Aorta (tissue), 5 donors: ENCODE results near the gene TRIM45. TPM values are rescaled to one million over a fixed set of nuclear protein-coding genes. Genes with fewer than 3 reads are reported as not detected.
"Not testable (repeated sequence)": the region's sequence is repeated elsewhere in the genome, so short reads cannot be mapped to it uniquely, and the experiment has no call there.

Experiments used
- ATAC-seq: fragments of 200-7000 bp; cut with Tn5 transposase; one replicate; pipeline ENCODE4 v1.9.1; 2022; ENCODE audit warnings: moderate library complexity; ENCODE audit not compliant: low FRiP score
- DNase-seq, 2 donors: peaks; one replicate each; pipeline ENCODE4 v3.0.0-alpha.2; 2020
- H3K27ac ChIP-seq, 2 donors: one replicate each; pipeline ENCODE4 v1.5.1; 2013; ENCODE audit warnings: low read length in 2 of 2, mild to moderate bottlenecking in 2 of 2, moderate library complexity in 2 of 2, control low read depth in 1 of 2, inconsistent platforms in 1 of 2, low read depth in 1 of 2
- H3K27me3 ChIP-seq, 2 donors: one replicate each; pipeline ENCODE4 v1.6.1; 2013; ENCODE audit warnings: control low read depth in 1 of 2, low read length in 1 of 2, mild to moderate bottlenecking in 1 of 2, moderate library complexity in 1 of 2; ENCODE audit not compliant: insufficient read depth in 2 of 2, control insufficient read depth in 1 of 2
- H3K36me3 ChIP-seq, 2 donors: one replicate each; pipeline ENCODE4 v1.6.1; 2013; ENCODE audit warnings: control low read depth in 1 of 2, low read length in 1 of 2, mild to moderate bottlenecking in 1 of 2; ENCODE audit not compliant: insufficient read depth in 2 of 2, control insufficient read depth in 1 of 2
- H3K4me1 ChIP-seq, 2 donors: one replicate each; pipeline ENCODE4 v1.6.1; 2013; ENCODE audit warnings: low read length in 2 of 2, control low read depth in 1 of 2, mild to moderate bottlenecking in 1 of 2, moderate library complexity in 1 of 2; ENCODE audit not compliant: insufficient read depth in 2 of 2, control insufficient read depth in 1 of 2
- H3K4me3 ChIP-seq, 2 donors: one replicate each; pipeline ENCODE4 v1.5.1; 2013; ENCODE audit warnings: low read length in 2 of 2, control low read depth in 1 of 2, mild to moderate bottlenecking in 1 of 2
- H3K9me3 ChIP-seq: one replicate; pipeline ENCODE4 v1.6.1; 2013; ENCODE audit warnings: mild to moderate bottlenecking, low read length; ENCODE audit not compliant: control insufficient read depth
- WGBS, 2 donors: extraction: QIAGEN DNeasy Blood & Tissue Kit; methylation state at CpG; one replicate each; pipeline ENCODE4 v1.1.7; 2013; 5-methylcytosine and 5-hydroxymethylcytosine counted together
- intact Hi-C, 2 donors: fragments of 100-400 bp; cut with DNase I; formaldehyde crosslinking; loops; one replicate each; pipeline versions ENCODE4 v1.14.2 to v1.15.0; 2022
- long read RNA-seq, 2 donors: library from polyadenylated mRNA; unstranded; transcript quantifications; one replicate each; pipeline ENCODE4 v2.0.0, GENCODE V29; 2020 to 2021
- polyA plus RNA-seq, 2 donors: library from polyadenylated mRNA; stranded (reverse); fragments of 200-250 nt; gene quantifications; one replicate each; pipeline ENCODE4 v1.2.3, GENCODE V29; 2013
- total RNA-seq, 2 donors: library from RNA; stranded (reverse); fragmentation: NEBNext Ultra II Directional; extraction: Animal tissue kit (Norgen Biotek cat#: 25700); gene quantifications; one replicate each; pipeline ENCODE4 v1.2.1, GENCODE V29; 2021
- donor health status: healthy with polysubstance abuse.
- donor health status: Bipolar disorder and iron deficiency.
- donor health status: DM: no; HTN: no; CAD: no.
- donor health status: DM: no; HTN: no; CAD: no.
- donor health status: DM: yes; HTN: yes; CAD: no.

TRIM45 gene, protein sequence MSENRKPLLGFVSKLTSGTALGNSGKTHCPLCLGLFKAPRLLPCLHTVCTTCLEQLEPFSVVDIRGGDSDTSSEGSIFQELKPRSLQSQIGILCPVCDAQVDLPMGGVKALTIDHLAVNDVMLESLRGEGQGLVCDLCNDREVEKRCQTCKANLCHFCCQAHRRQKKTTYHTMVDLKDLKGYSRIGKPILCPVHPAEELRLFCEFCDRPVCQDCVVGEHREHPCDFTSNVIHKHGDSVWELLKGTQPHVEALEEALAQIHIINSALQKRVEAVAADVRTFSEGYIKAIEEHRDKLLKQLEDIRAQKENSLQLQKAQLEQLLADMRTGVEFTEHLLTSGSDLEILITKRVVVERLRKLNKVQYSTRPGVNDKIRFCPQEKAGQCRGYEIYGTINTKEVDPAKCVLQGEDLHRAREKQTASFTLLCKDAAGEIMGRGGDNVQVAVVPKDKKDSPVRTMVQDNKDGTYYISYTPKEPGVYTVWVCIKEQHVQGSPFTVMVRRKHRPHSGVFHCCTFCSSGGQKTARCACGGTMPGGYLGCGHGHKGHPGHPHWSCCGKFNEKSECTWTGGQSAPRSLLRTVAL
- total RNA-seq (1 to 10 TPM; 2.5 to 5.0 TPM), polyA plus RNA-seq (10 to 100 TPM in 1 of 2 donors, under 1 TPM in 1; 0.25 to 23.9 TPM)
- long read RNA-seq, donor 1, partial matches to known transcripts: 0 of 7 reads
- long read RNA-seq, donor 1, other reads (novel, unspliced or antisense): 6 of 7 reads
- long read RNA-seq, donor 2, partial matches to known transcripts: 0 of 2 reads
- long read RNA-seq, donor 2, other reads (novel, unspliced or antisense): 2 of 2 reads

DNA sequence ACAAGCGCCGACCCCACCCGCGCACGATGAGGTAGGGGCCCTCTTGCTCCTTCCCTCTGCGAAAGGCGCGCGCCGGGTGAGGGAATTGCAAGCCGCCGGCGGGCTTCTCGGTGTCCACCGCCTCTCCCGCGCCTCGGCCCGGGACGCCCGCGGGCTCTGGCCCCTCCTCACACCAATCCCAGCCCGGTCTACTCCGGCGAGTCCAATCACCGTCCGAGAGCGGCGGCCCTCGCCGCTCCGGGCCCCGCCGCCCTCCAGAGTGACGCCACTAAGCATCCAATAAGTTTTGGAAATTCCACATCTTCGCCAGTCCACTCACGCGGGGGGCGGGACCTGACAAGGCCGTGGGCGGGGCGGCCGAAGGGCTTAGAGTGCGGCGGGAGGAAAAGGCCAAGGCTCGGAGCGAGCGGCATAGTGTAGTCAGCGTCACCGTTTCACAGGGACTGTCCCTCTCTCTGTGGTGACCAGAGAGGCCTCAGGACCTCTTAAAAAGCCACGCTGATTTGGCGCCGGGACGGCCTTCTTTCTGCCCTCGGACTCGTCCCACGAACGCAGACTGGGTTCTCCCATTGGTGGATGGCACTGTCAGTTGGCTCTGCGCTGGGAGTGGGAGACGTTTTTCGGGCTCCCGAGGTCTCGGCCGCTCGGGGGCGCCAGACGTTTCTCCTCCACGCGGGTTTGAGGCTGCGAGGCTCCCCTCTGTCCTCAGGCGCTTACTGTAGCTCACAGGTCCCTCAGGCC is at the start of gene TRIM45:
Gene TRIM45, minus strand, starts transcription at position 161 of the 741 bp plus-strand sequence. CDS start 548 bp downstream, outside the sequence.
- peak within 1 kb of the TSS; percentile 48 to 65 for H3K4me3 ChIP-seq
- peak within 1 kb of the TSS in 1 of 2 donors; percentile 78 for H3K27ac ChIP-seq
- H3K36me3 ChIP-seq: no peaks in the 10 kb centered on the region
- H3K4me1 ChIP-seq: no peaks in the 10 kb centered on the region
- H3K27me3 ChIP-seq: no peaks in the 10 kb centered on the region
- 0 to 1% methylated on average over 65 to 71 of the region's 71 CpGs for WGBS, 2 donors
- H3K9me3 ChIP-seq: no peaks in the 10 kb centered on the region
- ATAC-seq: peak; percentile 98
- peak; percentile 98 to 99 for DNase-seq
- intact Hi-C loops: loop anchor here (2.0 to 10.0 kb wide), 4 partner anchors 23 to 547 kb away; partner anchors contain the start of genes CD58 (in 1 of the 2) and TENT5C (in 1 of the 2)

DNA sequence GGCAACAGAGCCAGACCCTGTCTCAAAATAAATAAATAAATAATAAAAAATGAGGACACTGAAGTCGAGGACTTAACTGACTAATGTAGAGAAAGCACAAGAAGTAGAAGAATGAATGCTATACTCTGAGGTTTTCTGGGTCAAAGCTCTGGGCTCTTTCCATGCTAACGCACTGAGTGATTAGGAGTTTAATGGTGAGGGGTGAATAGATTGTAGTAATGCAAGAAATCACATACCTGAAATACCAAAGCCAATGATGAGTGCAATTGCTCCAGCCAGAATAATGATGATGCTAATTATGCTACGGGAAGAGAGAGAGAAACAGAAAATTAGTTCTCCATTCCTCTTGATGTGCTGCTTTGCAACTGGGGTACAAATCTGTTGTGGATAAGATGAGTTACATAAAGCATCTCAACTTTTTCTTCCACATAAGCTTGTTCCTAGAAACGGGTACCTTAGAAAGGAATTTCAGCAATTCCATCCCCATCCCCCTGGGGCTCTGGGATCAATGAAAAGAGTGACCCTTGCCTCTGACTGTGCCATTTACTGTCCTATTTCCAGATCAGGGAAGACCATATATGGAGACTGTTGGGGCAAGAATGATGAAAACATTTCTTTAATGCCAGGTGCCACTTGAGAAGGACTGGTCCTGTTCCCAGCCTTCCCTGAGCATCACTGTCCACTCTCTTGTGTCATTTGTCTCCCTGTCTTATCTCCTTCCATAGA is 48.5 kb upstream of the TRIM45 start:
- Histone ChIP-seq H3K36me3 (no peaks in the 10 kb centered on the region), H3K4me3 (no peak overlapping the region), H3K9me3 (no peaks in the 10 kb centered on the region), H3K27ac (no peak overlapping the region), H3K4me1 (no peaks in the 10 kb centered on the region), H3K27me3 (no peaks in the 10 kb centered on the region)
- no peak for ATAC-seq
- WGBS, 2 donors: 46 to 67% methylated on average over 4 of the region's 4 CpGs
- intact Hi-C loops: no loop called here
- DNase-seq: no peak

DNA sequence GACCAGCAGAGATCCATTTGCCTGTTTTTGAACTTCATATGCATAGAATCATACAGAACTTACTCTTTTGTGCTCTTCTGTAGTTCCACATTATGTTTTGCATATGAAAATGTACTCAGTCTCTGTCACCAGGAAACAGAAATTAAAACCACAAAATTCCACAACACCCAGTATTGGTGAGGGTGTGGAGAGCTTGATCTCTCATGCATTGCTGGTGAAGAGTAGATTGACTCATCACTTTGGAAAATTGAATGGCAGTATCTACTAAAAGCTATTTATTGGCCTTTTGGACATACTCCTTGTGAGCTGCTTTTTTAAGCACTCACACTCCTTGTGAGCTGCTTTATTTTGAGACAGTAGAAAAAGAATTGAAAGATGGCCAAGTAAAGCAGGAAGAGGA is 45.9 kb upstream of the TRIM45 start:
- no peak for ATAC-seq

DNA sequence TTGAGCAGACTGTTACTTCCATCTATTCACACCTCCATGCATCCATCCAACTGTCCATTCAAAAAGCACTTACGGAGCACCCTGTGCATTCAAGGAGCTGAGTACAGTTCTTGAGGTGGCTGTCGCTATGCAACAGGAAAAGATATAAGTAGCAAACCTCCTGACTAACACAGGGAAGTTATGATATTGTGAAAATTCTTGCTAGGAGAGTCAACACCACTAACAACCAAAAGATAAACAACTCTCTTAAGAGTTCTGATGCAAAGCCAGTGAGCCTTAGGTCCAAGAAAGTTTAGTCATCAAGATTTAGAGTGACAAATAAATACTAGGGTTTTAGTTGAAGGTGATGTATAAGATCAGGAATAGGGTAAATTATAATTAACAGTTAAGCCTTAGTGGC is 44.5 kb upstream of the TRIM45 start:
- intact Hi-C loops: no loop called here
- H3K27me3 ChIP-seq: no peaks in the 10 kb centered on the region
- H3K9me3 ChIP-seq: no peaks in the 10 kb centered on the region
- H3K36me3 ChIP-seq: no peaks in the 10 kb centered on the region
- WGBS, 2 donors: 96 to 100% methylated on average over 2 of the region's 2 CpGs
- DNase-seq (no peak), ATAC-seq (no peak)
- H3K4me3 ChIP-seq: no peak overlapping the region
- H3K4me1 ChIP-seq: no peaks in the 10 kb centered on the region
- H3K27ac ChIP-seq: no peak overlapping the region

More for the DNA sequence above, 45.9 kb upstream of the TRIM45 start:
- no peak for DNase-seq
- H3K9me3 ChIP-seq: no peaks in the 10 kb centered on the region
- H3K27me3 ChIP-seq: no peaks in the 10 kb centered on the region
- no peaks in the 10 kb centered on the region for H3K4me1 ChIP-seq
- H3K4me3 ChIP-seq: no peak overlapping the region
- no peaks in the 10 kb centered on the region for H3K36me3 ChIP-seq
- H3K27ac ChIP-seq: no peak overlapping the region
- intact Hi-C loops: no loop called here

DNA sequence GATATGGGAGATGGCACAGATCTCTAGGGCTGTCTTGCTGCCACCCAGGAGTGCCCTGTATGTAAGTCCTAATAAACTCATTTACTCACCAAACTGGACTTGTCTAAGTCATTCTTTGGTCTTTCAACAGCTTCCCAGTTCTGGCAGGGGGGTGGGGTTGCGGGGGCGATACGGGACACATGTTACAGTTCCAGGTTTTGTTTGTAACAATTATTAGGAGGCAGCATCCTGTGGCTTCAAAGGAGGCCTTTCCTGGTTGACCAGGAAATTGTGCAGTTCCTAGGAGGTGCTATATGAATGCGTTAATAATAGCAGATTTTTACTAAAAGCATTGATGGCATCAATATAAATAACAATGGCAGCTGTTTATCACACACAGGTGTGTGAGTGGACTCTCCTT is 42.7 kb upstream of the TRIM45 start:
- whole genome bisulfite sequencing, 2 donors: 88 to 90% methylated on average over 4 of the region's 4 CpGs
- ATAC-seq: no peak
- intact Hi-C loops: no loop called here

DNA sequence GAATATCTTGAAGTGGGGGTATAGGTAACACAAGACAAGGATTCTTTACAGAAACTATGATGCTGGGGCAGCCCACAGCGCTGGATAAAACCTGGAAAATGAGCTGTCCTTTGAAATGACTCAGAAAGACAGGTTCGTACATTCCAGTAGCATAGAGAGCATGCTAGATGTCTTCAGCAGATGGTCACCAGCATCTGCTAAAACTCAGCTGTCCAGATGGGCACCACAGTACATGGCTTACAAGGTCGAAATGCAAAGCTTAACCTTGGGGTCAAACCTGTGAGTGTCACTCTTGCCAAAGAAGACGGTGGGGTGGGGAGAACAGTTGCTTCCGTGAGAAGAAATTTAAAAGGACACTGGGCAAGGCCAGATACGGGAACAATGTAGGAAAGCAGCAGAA is 41.3 kb upstream of the TRIM45 start:
- H3K9me3 ChIP-seq: no peaks in the 10 kb centered on the region
- ATAC-seq (no peak), DNase-seq (no peak)
- intact Hi-C loops: no loop called here
- no peaks in the 10 kb centered on the region for H3K36me3 ChIP-seq
- no peaks in the 10 kb centered on the region for H3K4me1 ChIP-seq
- H3K27me3 ChIP-seq: no peaks in the 10 kb centered on the region
- H3K4me3 ChIP-seq: no peak overlapping the region
- no peak overlapping the region for H3K27ac ChIP-seq
- WGBS, 2 donors: 69 to 78% methylated on average over 6 of the region's 6 CpGs

More for the DNA sequence above, 42.7 kb upstream of the TRIM45 start:
- no peak for DNase-seq
- Histone ChIP-seq H3K9me3 (no peaks in the 10 kb centered on the region), H3K27me3 (no peaks in the 10 kb centered on the region), H3K4me3 (no peak overlapping the region), H3K36me3 (no peaks in the 10 kb centered on the region), H3K27ac (no peak overlapping the region), H3K4me1 (no peaks in the 10 kb centered on the region)

DNA sequence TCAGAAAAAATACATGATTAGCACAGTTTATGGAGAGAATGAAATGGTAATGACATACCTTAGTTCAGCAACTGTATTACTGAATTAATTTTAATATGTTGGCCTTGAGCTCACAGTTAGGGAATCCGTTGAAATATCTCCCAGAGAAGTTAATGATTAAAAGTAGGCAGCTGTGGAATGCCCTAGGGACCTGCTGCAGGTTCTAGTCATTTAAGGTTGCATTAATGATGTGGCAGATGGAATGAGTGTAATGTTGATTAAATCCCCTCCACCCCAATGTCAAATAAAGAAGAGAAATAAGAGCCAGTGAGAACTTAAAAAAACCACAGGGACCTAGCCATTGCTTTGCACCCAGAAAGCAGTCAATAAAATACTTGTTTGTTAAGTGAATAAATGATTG is 40.3 kb upstream of the TRIM45 start:
- Histone ChIP-seq H3K27me3 (no peaks in the 10 kb centered on the region), H3K36me3 (no peaks in the 10 kb centered on the region), H3K9me3 (no peaks in the 10 kb centered on the region), H3K4me3 (no peak overlapping the region), H3K4me1 (no peaks in the 10 kb centered on the region), H3K27ac (no peak overlapping the region)
- ATAC-seq (no peak), DNase-seq (no peak)
- intact Hi-C loops: no loop called here
- WGBS, 2 donors: 58 to 69% methylated on average over 1 of the region's 1 CpG

DNA sequence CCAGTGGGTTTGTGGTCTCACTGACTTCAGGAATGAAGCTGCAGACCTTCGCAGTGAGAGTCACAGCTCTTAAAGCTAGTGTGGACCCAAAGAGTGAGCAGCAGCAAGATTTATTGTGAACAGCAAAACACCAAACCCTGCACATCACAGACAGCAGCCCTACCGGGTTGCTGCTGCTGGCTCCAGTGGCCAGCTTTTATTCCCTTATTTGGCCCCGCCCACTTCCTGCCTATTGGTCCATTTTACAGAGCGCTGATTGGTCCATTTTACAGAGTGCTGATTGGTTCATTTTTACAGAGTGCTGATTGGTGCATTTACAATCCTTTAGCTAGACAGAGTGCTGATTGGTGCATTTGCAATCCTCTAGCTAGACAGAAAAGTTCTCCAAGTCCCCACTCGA is 29.8 kb upstream of the TRIM45 start:
- intact Hi-C loops, H3K4me1 ChIP-seq, H3K36me3 ChIP-seq, H3K9me3 ChIP-seq, H3K27me3 ChIP-seq, H3K27ac ChIP-seq, DNase-seq, H3K4me3 ChIP-seq, ATAC-seq: not testable (repeated sequence)
- 87 to 89% methylated on average over 5 of the region's 5 CpGs for WGBS, 2 donors
